Measurements from ENCODE around the gene TMEM144. TPM values are rescaled to one million over a fixed set of nuclear protein-coding genes. Genes with fewer than 3 reads are reported as not detected.

TMEM144 gene
- polyA plus RNA-seq, 1 donor from 2014 or later = 2.8 TPM

GRCh38 chr4:158162631-158163030 is 47.7 kb upstream of the TMEM144 start:
- H3F3A ChIP-seq (ENCODE audit: insufficient read depth, low read length, poor library complexity, severe bottlenecking) = no peaks in the 10 kb centered on the region
- no peaks in the 10 kb centered on the region for H3K9me2 ChIP-seq (ENCODE audit: insufficient read depth, low read length)
- TF ChIP-seq CTCF (IDR thresholded peaks at IDR 0.05; ENCODE audit: poor library complexity, severe bottlenecking) (no peak), EZH2 (IDR thresholded peaks at IDR 0.05; ENCODE audit: borderline replicate concordance, insufficient read depth, low read length, poor library complexity, severe bottlenecking) (no peak), REST (IDR thresholded peaks at IDR 0.05; ENCODE audit: borderline replicate concordance) (no peak), POLR2AphosphoS5 (IDR thresholded peaks at IDR 0.05) (no peak), EP300 (conservative IDR thresholded peaks at IDR 0.05; ENCODE audit: poor library complexity, severe bottlenecking) (no peak), TAF1 (IDR thresholded peaks at IDR 0.05; ENCODE audit: low read depth) (no peak)
- no peak overlapping the region for H3K9ac ChIP-seq (ENCODE audit: low read length)
- no peaks in the 10 kb centered on the region for H3K36me3 ChIP-seq (ENCODE audit: insufficient read depth, low read length)
- H3K4me2 ChIP-seq (ENCODE audit: low read length) = no peak overlapping the region
- H3K27me3 ChIP-seq (ENCODE audit: insufficient read depth, low read depth, low read length) = no peaks in the 10 kb centered on the region
- no peaks in the 10 kb centered on the region for H4K20me1 ChIP-seq (ENCODE audit: insufficient read depth)
- no peak overlapping the region for H2AFZ ChIP-seq (ENCODE audit: low read depth, low read length)
- H3K27ac ChIP-seq (ENCODE audit: low read length) = no peak overlapping the region
- no peak overlapping the region for H3K4me3 ChIP-seq (ENCODE audit: low read length)
- H3K79me2 ChIP-seq (replicated peaks; ENCODE audit: insufficient read depth, low read length) = no peaks in the 10 kb centered on the region
- no peaks in the 10 kb centered on the region for H3K9me3 ChIP-seq (ENCODE audit: low read length)

- Histone ChIP-seq H2AFZ (ENCODE audit: low read depth, low read length) (no peak overlapping the region), H3K9me3 (ENCODE audit: low read length) (no peaks in the 10 kb centered on the region), H3K9ac (ENCODE audit: low read length) (no peak overlapping the region), H3F3A (ENCODE audit: insufficient read depth, low read length, poor library complexity, severe bottlenecking) (no peaks in the 10 kb centered on the region), H3K79me2 (replicated peaks; ENCODE audit: insufficient read depth, low read length) (no peaks in the 10 kb centered on the region), H4K20me1 (ENCODE audit: insufficient read depth) (no peaks in the 10 kb centered on the region), H3K4me2 (ENCODE audit: low read length) (no peak overlapping the region), H3K36me3 (ENCODE audit: insufficient read depth, low read length) (no peaks in the 10 kb centered on the region), H3K27me3 (ENCODE audit: insufficient read depth, low read depth, low read length) (no peaks in the 10 kb centered on the region), H3K27ac (ENCODE audit: low read length) (no peak overlapping the region), H3K4me3 (ENCODE audit: low read length) (no peak overlapping the region), H3K9me2 (ENCODE audit: insufficient read depth, low read length) (no peaks in the 10 kb centered on the region)
- no peak for TF ChIP-seq RAD21 (conservative IDR thresholded peaks at IDR 0.05)
Observed at GRCh38 chr4:158163941-158164767, 46.1 kb upstream of the TMEM144 start.

GRCh38 chr4:158164768-158165213 is 45.5 kb upstream of the TMEM144 start:
- Histone ChIP-seq H3K9me3 (ENCODE audit: low read length) (no peaks in the 10 kb centered on the region), H3K9me2 (ENCODE audit: insufficient read depth, low read length) (no peaks in the 10 kb centered on the region), H3K27ac (ENCODE audit: low read length) (no peak overlapping the region), H3K4me3 (ENCODE audit: low read length) (no peak overlapping the region), H3K79me2 (replicated peaks; ENCODE audit: insufficient read depth, low read length) (no peaks in the 10 kb centered on the region), H4K20me1 (ENCODE audit: insufficient read depth) (no peaks in the 10 kb centered on the region), H3F3A (ENCODE audit: insufficient read depth, low read length, poor library complexity, severe bottlenecking) (no peaks in the 10 kb centered on the region), H2AFZ (ENCODE audit: low read depth, low read length) (no peak overlapping the region), H3K4me2 (ENCODE audit: low read length) (no peak overlapping the region), H3K36me3 (ENCODE audit: insufficient read depth, low read length) (no peaks in the 10 kb centered on the region), H3K27me3 (ENCODE audit: insufficient read depth, low read depth, low read length) (no peaks in the 10 kb centered on the region), H3K9ac (ENCODE audit: low read length) (no peak overlapping the region)
- TF ChIP-seq MXI1 (conservative IDR thresholded peaks at IDR 0.05; ENCODE audit: poor library complexity, severe bottlenecking) (no peak), RAD21 (conservative IDR thresholded peaks at IDR 0.05) (no peak), EZH2 (IDR thresholded peaks at IDR 0.05; ENCODE audit: borderline replicate concordance, insufficient read depth, low read length, poor library complexity, severe bottlenecking) (no peak), CTCF (IDR thresholded peaks at IDR 0.05; ENCODE audit: poor library complexity, severe bottlenecking) (no peak), TAF1 (IDR thresholded peaks at IDR 0.05; ENCODE audit: low read depth) (no peak), POLR2AphosphoS5 (IDR thresholded peaks at IDR 0.05) (no peak), REST (IDR thresholded peaks at IDR 0.05; ENCODE audit: borderline replicate concordance) (no peak)
